Osteocyte (in vitro differentiated cells): Measurements from ENCODE around the gene NAALADL2. TPM values are rescaled to one million over a fixed set of nuclear protein-coding genes. Genes with fewer than 3 reads are reported as not detected.
"Not testable (repeated sequence)": the region's sequence is repeated elsewhere in the genome, so short reads cannot be mapped to it uniquely, and the experiment has no call there.

Source experiments
- DNase-seq: peaks from one replicate; pipeline ENCODE4 v3.0.0; 2021; ENCODE audit warnings: mixed read lengths; ENCODE audit not compliant: unreplicated experiment; ENCODE audit errors: extremely low spot score
- H3K27ac Mint-ChIP-seq: one replicate; pipeline ENCODE4 v1.8.0; 2021; ENCODE audit warnings: mild to moderate bottlenecking, mixed read lengths; ENCODE audit not compliant: unreplicated experiment
- H3K27me3 Mint-ChIP-seq: one replicate; pipeline ENCODE4 v1.8.0; 2021; ENCODE audit warnings: mixed read lengths; ENCODE audit not compliant: unreplicated experiment
- H3K36me3 Mint-ChIP-seq: one replicate; pipeline ENCODE4 v1.8.0; 2021; ENCODE audit warnings: mixed read lengths; ENCODE audit not compliant: unreplicated experiment
- H3K4me1 Mint-ChIP-seq: one replicate; pipeline ENCODE4 v1.8.0; 2021; ENCODE audit warnings: mixed read lengths; ENCODE audit not compliant: unreplicated experiment
- H3K4me3 Mint-ChIP-seq: one replicate; pipeline ENCODE4 v1.8.0; 2021; ENCODE audit warnings: mild to moderate bottlenecking, moderate library complexity, mixed read lengths; ENCODE audit not compliant: unreplicated experiment
- H3K9me3 Mint-ChIP-seq: one replicate; pipeline ENCODE4 v1.8.0; 2021; ENCODE audit warnings: mixed read lengths; ENCODE audit not compliant: unreplicated experiment
- CTCF ChIP-seq: fragments of 200-600 bp; sonication (generic); IDR thresholded peaks from 2 replicates; pipeline ENCODE4 v1.5.0; 2021; ENCODE audit warnings: antibody characterized with exemption, mild to moderate bottlenecking, moderate library complexity
- total RNA-seq: library from RNA; stranded (reverse); gene quantifications from 2 replicates; pipeline ENCODE4 v1.2.1, GENCODE V29; 2021

Gene NAALADL2
- total RNA-seq, 1 donor from 2014 or later, result 16.1 TPM

- Mint-ChIP-seq H3K9me3 (no peaks in the 10 kb centered on the region), H3K36me3 (peaks cover 1% of the 10 kb centered on the region), H3K27me3 (no peaks in the 10 kb centered on the region), H3K4me1 (no peaks in the 10 kb centered on the region), H3K27ac (no peak overlapping the region), H3K4me3 (no peak overlapping the region)
- no peak for DNase-seq
- no peak for TF ChIP-seq CTCF
These were observed 302.2 kb downstream of the NAALADL2 start for GRCh38 chr3:175161291-175161690.

GRCh38 chr3:175163686-175164085 lies 304.6 kb downstream of the NAALADL2 start:
- no peak overlapping the region for H3K4me3 Mint-ChIP-seq
- no peaks in the 10 kb centered on the region for H3K4me1 Mint-ChIP-seq
- H3K36me3 Mint-ChIP-seq, result peaks cover 1% of the 10 kb centered on the region
- TF ChIP-seq CTCF, result no peak
- no peaks in the 10 kb centered on the region for H3K27me3 Mint-ChIP-seq
- no peaks in the 10 kb centered on the region for H3K9me3 Mint-ChIP-seq
- H3K27ac Mint-ChIP-seq, result no peak overlapping the region
- DNase-seq, result no peak

GRCh38 chr3:175173117-175173516 lies 314.0 kb downstream of the NAALADL2 start:
- not testable (repeated sequence) for H3K27ac Mint-ChIP-seq, H3K27me3 Mint-ChIP-seq, H3K4me3 Mint-ChIP-seq, H3K36me3 Mint-ChIP-seq, DNase-seq, H3K9me3 Mint-ChIP-seq, H3K4me1 Mint-ChIP-seq

- H3K36me3 Mint-ChIP-seq, result no peaks in the 10 kb centered on the region
- no peaks in the 10 kb centered on the region for H3K27me3 Mint-ChIP-seq
- TF ChIP-seq CTCF, result no peak
- H3K4me1 Mint-ChIP-seq, result peaks cover 11% of the 10 kb centered on the region
- DNase-seq, result no peak
- no peak overlapping the region for H3K27ac Mint-ChIP-seq
- no peak overlapping the region for H3K4me3 Mint-ChIP-seq
- no peaks in the 10 kb centered on the region for H3K9me3 Mint-ChIP-seq
These were observed 317.4 kb downstream of the NAALADL2 start for GRCh38 chr3:175176556-175176955.

- peak overlapping the region; percentile 39 for H3K27ac Mint-ChIP-seq
- H3K4me3 Mint-ChIP-seq, result no peak overlapping the region
- no peaks in the 10 kb centered on the region for H3K36me3 Mint-ChIP-seq
- peaks cover 5% of the 10 kb centered on the region for H3K9me3 Mint-ChIP-seq
- peaks cover 11% of the 10 kb centered on the region for H3K4me1 Mint-ChIP-seq
- TF ChIP-seq CTCF, result no peak
- H3K27me3 Mint-ChIP-seq, result no peaks in the 10 kb centered on the region
- DNase-seq, result no peak
These were observed 319.9 kb downstream of the NAALADL2 start for GRCh38 chr3:175179055-175179454.

GRCh38 chr3:175184392-175184791 lies 325.3 kb downstream of the NAALADL2 start:
- Mint-ChIP-seq H3K27me3 (no peaks in the 10 kb centered on the region), H3K9me3 (peaks cover 5% of the 10 kb centered on the region), H3K36me3 (no peaks in the 10 kb centered on the region), H3K4me1 (peaks cover 5% of the 10 kb centered on the region), H3K4me3 (no peak overlapping the region), H3K27ac (no peak overlapping the region)
- DNase-seq, result no peak
- TF ChIP-seq CTCF, result no peak
